Lung (tissue), 12 donors: ENCODE data around the gene RPS2. TPM values are rescaled to one million over a fixed set of nuclear protein-coding genes. Genes with fewer than 3 reads are reported as not detected.

Experiments used
- ATAC-seq: fragments of 200-7000 bp; cut with Tn5 transposase; one replicate; pipeline ENCODE4 v1.9.1; 2020; ENCODE audit warnings: moderate number of reproducible peaks; ENCODE audit not compliant: insufficient read depth, low FRiP score
- DNase-seq, 3 donors: peaks; one replicate each; pipeline ENCODE4 v3.0.0-alpha.2; 2013 to 2017
- H3K27ac ChIP-seq, 2 donors: one replicate each; pipeline ENCODE4 v1.5.1; 2013; ENCODE audit warnings: mild to moderate bottlenecking in 2 of 2, moderate library complexity in 2 of 2, control low read depth in 1 of 2, inconsistent platforms in 1 of 2, low read depth in 1 of 2, low read length in 1 of 2
- H3K27me3 ChIP-seq, 3 donors: one replicate each; pipeline ENCODE4 v1.5.1; 2013; ENCODE audit warnings: low read length in 2 of 3; ENCODE audit not compliant: control insufficient read depth in 3 of 3, insufficient read depth in 3 of 3
- H3K36me3 ChIP-seq, 4 donors: one replicate each; pipeline ENCODE4 v1.5.1; 2013; ENCODE audit warnings: low read length in 4 of 4, mild to moderate bottlenecking in 1 of 4, moderate library complexity in 1 of 4; ENCODE audit not compliant: control insufficient read depth in 4 of 4, insufficient read depth in 4 of 4
- H3K4me1 ChIP-seq, 5 donors: one replicate each; pipeline ENCODE4 v1.5.1; 2013; ENCODE audit warnings: low read length in 5 of 5, mild to moderate bottlenecking in 2 of 5, moderate library complexity in 1 of 5; ENCODE audit not compliant: control insufficient read depth in 5 of 5, insufficient read depth in 5 of 5
- H3K4me3 ChIP-seq: one replicate; pipeline ENCODE4 v1.5.1; 2013; ENCODE audit warnings: mild to moderate bottlenecking, control low read depth, moderate library complexity
- H3K9ac ChIP-seq, 2 donors: one replicate each; pipeline ENCODE4 v1.5.1; 2013; ENCODE audit warnings: low read length in 2 of 2, control low read depth in 1 of 2; ENCODE audit not compliant: insufficient read depth in 1 of 2
- H3K9me3 ChIP-seq, 4 donors: one replicate each; pipeline ENCODE4 v1.5.1; 2013; ENCODE audit warnings: low read length in 3 of 4, mild to moderate bottlenecking in 1 of 4, moderate library complexity in 1 of 4; ENCODE audit not compliant: control insufficient read depth in 4 of 4, insufficient read depth in 3 of 4
- WGBS, 2 donors: extraction: QIAGEN DNeasy Blood & Tissue Kit; methylation state at CpG; one replicate each; pipeline ENCODE4 v1.1.7; 2013; 5-methylcytosine and 5-hydroxymethylcytosine counted together
- polyA plus RNA-seq, 2 donors: library from polyadenylated mRNA; stranded (reverse); fragments of 200-250 nt; gene quantifications; one replicate each; pipeline ENCODE4 v1.2.1, GENCODE V29; 2013
- total RNA-seq, 2 donors: library from RNA; depleted of rRNA in 1 of 2; stranded (reverse); fragments of >200 nt in 1 of 2; gene quantifications; one replicate each; pipeline ENCODE4 v1.2.1, GENCODE V29; 2014 to 2021
- TF ChIP-seq, protein P1 (sequence below): IDR thresholded peaks from 2 replicates; pipeline ENCODE4 v1.5.1; 2012; ENCODE audit warnings: mild to moderate bottlenecking; ENCODE audit errors: control extremely low read depth, extremely low read depth
- donor health status: control.
- donor health status: control.
- donor health status: Bipolar disorder and iron deficiency.
- donor health status: healthy.
- donor health status: DM: yes; HTN: yes; CAD: no.

The RPS2 gene
- total and polyA plus RNA-seq, 4 donors: 1,331 to 5,214 (median 2,779) TPM

DNA sequence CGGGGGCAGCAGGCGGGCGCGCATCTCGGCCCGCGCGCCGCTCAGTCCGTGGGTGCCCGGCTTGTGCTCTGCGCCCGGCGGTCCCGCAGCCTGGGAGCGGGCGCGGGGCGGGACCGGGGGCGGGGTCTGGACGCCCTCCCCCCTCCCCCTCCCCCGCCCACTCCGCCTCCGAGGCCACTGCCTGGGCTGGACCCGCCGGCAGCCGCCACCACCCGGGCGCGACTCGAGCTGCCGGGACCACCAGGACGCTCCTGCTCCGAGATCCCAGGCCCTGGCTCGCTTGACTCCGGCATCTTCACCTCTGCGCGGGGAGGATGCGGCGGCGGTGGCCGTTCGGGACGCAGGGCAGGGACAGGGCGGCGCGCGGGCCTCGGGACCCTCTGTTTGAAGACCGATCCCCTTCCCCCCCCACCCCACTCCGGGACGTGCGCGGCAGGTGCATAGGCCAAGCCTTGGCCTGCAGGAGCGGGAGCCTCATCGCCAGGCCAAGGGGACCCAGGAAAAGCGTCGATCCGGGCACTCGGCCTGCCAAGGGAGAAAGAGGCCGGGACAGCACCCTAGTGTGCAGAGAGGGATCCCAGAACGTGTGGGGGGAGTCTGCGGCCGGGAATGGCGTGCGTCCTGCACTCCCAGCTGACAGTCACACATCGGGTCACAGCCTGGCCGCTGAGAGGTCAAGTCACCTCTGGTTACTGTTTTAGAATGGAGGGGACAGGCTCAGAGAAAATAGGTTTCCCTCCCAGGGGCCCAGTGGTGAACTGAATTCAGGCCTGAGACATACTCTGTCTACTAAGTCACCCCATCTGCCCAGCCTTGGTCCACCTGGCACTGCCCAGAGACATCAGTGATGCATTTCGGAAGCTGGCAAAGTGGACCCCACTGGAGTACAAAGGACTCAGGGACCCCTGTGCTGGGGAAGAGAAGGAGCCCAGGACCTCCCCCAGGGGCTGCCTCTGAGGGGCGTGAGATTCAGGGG, 46.0 kb downstream of the RPS2 start, which contains the start of gene HS3ST6:
HS3ST6 (minus strand) TSS at position 65 of the 976 bp plus-strand sequence. CDS start 92 bp downstream, outside the sequence.
- DNase-seq (no peak), ATAC-seq (no peak)
- H3K4me1 ChIP-seq: peaks cover 0 to 8% (median 0%) of the 10 kb centered on the region in 5 donors
- peaks cover 7 to 64% (median 51%) of the 10 kb centered on the region in 3 donors for H3K27me3 ChIP-seq
- WGBS, 2 donors: 4 to 7% methylated on average over 37 to 70 of the region's 71 CpGs
- H3K9ac ChIP-seq: no peak within 1 kb of the TSS
- H3K4me3 ChIP-seq: no peak within 1 kb of the TSS
- H3K36me3 ChIP-seq: no peaks in the 10 kb centered on the region
- H3K27ac ChIP-seq: no peak within 1 kb of the TSS
- H3K9me3 ChIP-seq: peaks cover 0 to 4% (median 0%) of the 10 kb centered on the region in 4 donors
- TF ChIP-seq, protein P1, sequence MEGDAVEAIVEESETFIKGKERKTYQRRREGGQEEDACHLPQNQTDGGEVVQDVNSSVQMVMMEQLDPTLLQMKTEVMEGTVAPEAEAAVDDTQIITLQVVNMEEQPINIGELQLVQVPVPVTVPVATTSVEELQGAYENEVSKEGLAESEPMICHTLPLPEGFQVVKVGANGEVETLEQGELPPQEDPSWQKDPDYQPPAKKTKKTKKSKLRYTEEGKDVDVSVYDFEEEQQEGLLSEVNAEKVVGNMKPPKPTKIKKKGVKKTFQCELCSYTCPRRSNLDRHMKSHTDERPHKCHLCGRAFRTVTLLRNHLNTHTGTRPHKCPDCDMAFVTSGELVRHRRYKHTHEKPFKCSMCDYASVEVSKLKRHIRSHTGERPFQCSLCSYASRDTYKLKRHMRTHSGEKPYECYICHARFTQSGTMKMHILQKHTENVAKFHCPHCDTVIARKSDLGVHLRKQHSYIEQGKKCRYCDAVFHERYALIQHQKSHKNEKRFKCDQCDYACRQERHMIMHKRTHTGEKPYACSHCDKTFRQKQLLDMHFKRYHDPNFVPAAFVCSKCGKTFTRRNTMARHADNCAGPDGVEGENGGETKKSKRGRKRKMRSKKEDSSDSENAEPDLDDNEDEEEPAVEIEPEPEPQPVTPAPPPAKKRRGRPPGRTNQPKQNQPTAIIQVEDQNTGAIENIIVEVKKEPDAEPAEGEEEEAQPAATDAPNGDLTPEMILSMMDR: no peak

DNA sequence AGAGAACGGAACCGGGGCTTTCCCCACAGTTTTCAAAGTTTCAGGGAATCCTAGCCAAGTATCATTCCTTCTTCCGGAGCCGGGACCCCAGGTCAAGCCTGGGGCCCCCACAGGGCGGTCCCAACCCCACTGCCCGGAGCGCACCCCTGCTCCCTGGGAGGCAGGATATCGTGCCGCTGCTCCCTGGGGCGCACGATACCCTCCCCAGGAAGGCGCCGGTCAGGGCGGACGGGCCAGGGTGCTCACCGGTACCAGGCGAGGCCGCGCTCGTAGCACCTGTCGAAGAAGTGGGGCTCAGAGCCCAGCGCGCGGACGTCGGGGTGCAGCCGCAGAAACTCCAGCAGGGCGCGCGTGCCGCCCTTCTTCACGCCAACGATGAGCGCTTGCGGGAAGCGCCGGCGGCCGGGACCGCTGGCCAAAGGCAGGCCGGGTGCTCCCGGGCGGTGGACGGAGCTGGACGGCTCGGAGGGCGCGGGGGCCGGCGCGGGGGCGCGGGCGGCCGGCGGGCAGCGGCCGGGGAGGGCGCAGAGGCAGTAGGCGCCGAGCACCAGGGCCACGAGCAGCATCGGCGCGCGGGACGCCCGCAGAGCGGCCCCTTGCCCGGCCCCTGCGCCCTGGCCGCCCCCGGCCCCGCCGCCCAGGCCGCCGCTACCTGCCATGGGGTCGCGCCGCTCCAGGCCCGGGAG, 46.8 kb downstream of the RPS2 start:
- Histone ChIP-seq H3K4me1 (peaks cover 0 to 12% (median 0%) of the 10 kb centered on the region in 5 donors), H3K27ac (no peak overlapping the region), H3K36me3 (no peaks in the 10 kb centered on the region), H3K9ac (no peak overlapping the region), H3K9me3 (peaks cover 0 to 4% (median 0%) of the 10 kb centered on the region in 4 donors), H3K4me3 (no peak overlapping the region), H3K27me3 (peaks cover 7 to 56% (median 48%) of the 10 kb centered on the region in 3 donors)
- no peak for ATAC-seq
- 2 to 3% methylated on average over 63 to 81 of the region's 81 CpGs for WGBS, 2 donors
- DNase-seq: no peak
- TF ChIP-seq, protein P1: no peak

DNA sequence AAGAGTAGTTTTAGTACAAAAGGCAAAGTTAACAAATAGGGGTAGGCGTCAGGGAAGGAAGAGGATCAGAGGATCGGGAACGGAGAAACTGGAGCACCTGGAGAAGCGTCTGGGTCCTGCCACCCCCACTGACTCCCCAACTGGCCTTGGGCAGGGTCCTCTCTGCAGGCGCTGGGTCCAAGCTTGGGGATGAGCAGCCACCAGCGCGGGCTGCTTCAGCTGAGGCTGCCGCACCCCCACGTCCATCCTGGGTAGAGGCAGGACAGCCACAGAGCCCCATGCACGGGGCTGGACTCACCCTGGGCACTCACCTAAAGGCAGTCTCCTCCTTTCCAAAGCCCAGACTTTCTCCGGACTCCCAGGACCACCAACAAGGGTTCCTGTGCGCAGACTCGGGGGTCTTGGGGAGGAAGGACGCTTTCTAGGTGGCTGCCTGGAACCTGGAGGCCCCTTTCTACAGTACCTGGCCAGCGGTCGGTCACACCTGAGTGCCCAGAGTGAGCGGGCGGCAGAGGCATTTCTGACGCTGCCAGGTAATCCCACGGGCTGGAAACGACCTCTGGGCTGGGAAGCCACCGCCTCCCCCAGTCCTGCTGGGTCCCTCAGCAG, 47.5 kb downstream of the RPS2 start:
- Histone ChIP-seq H3K36me3 (no peaks in the 10 kb centered on the region), H3K4me1 (peaks cover 0 to 12% (median 0%) of the 10 kb centered on the region in 5 donors), H3K27ac (no peak overlapping the region), H3K27me3 (peaks cover 7 to 50% (median 41%) of the 10 kb centered on the region in 3 donors), H3K4me3 (no peak overlapping the region), H3K9me3 (peaks cover 0 to 4% (median 0%) of the 10 kb centered on the region in 4 donors), H3K9ac (no peak overlapping the region)
- no peak for ATAC-seq
- 6 to 8% methylated on average over 22 of the region's 22 CpGs for WGBS, 2 donors
- TF ChIP-seq, protein P1: no peak
- DNase-seq: no peak
